Spleen (tissue), 11 donors: ENCODE results near the gene STAT3. TPM values are rescaled to one million over a fixed set of nuclear protein-coding genes. Genes with fewer than 3 reads are reported as not detected.

Experiments
- DNase-seq: peaks from one replicate; pipeline ENCODE4 v3.0.0-alpha.2; 2020
- H3K27ac ChIP-seq, 8 donors: fragments of 200-600 bp; sonication (generic) in 7 of 8; 1 replicate in 4 of 8; 2 replicates in 4 of 8; pipeline versions ENCODE4 v1.5.0 to v1.8.0; 2016 to 2021; ENCODE audit warnings: inconsistent platforms in 4 of 8, mild to moderate bottlenecking in 4 of 8, moderate library complexity in 1 of 8
- H3K27me3 ChIP-seq, 7 donors: fragments of 200-600 bp; sonication (generic) in 6 of 7; replicated peaks in 1 of 7; 1 replicate in 4 of 7; 2 replicates in 3 of 7; pipeline versions ENCODE4 v1.5.0 to v1.8.0; 2016 to 2021; ENCODE audit warnings: inconsistent platforms in 3 of 7, mild to moderate bottlenecking in 1 of 7
- H3K36me3 ChIP-seq, 6 donors: fragments of 200-600 bp; sonication (generic) in 5 of 6; 1 replicate in 4 of 6; 2 replicates in 2 of 6; pipeline versions ENCODE4 v1.5.0 to v1.8.0; 2016 to 2021; ENCODE audit warnings: inconsistent platforms in 2 of 6
- H3K4me1 ChIP-seq, 6 donors: fragments of 200-600 bp; sonication (generic) in 5 of 6; 1 replicate in 3 of 6; 2 replicates in 3 of 6; pipeline versions ENCODE4 v1.5.0 to v1.8.0; 2016 to 2021; ENCODE audit warnings: inconsistent platforms in 3 of 6
- H3K4me3 ChIP-seq, 8 donors: fragments of 200-600 bp; sonication (generic) in 7 of 8; 1 replicate in 4 of 8; 2 replicates in 4 of 8; pipeline versions ENCODE4 v1.5.0 to v1.8.0; 2016 to 2021; ENCODE audit warnings: inconsistent platforms in 4 of 8, mild to moderate bottlenecking in 4 of 8, moderate library complexity in 2 of 8
- H3K9me3 ChIP-seq, 8 donors: fragments of 200-600 bp; sonication (generic) in 7 of 8; 1 replicate in 4 of 8; 2 replicates in 4 of 8; pipeline versions ENCODE4 v1.5.0 to v1.8.0; 2016 to 2021; ENCODE audit warnings: inconsistent platforms in 4 of 8
- CTCF ChIP-seq, 11 experiments: fragments of 200-600 bp in 7 of 11; fragments of 450-650 bp in 4 of 11; sonication (generic) in 4 of 11; IDR thresholded peaks in 8 of 11; conservative IDR thresholded peaks in 3 of 11; 1 replicate in 7 of 11; 2 replicates in 4 of 11; pipeline versions ENCODE4 v1.4.0 to v1.8.0; 2016 to 2021; ENCODE audit warnings: antibody characterized with exemption in 11 of 11, inconsistent platforms in 4 of 11, mild to moderate bottlenecking in 1 of 11
- POLR2A ChIP-seq, 3 donors: fragments of 450-650 bp; IDR thresholded peaks; one replicate each; pipeline ENCODE4 v1.5.1; 2017; ENCODE audit warnings: antibody characterized with exemption in 3 of 3, mild to moderate bottlenecking in 1 of 3
- POLR2AphosphoS5 ChIP-seq, 3 donors: sonication (generic); formaldehyde crosslinking; IDR thresholded peaks; one replicate each; pipeline ENCODE4 v1.5.1; 2017; ENCODE audit warnings: antibody characterized with exemption in 3 of 3
- WGBS, 5 donors: extraction: QIAGEN DNeasy Blood & Tissue Kit in 3 of 5; methylation state at CpG; one replicate each; pipeline versions ENCODE4 v1.1.5 to v1.1.7; 2013 to 2018; 5-methylcytosine and 5-hydroxymethylcytosine counted together
- intact Hi-C: fragments of 100-400 bp; cut with DNase I; formaldehyde crosslinking; loops from one replicate; pipeline ENCODE4 v1.15.0; 2023; ENCODE audit warnings: low total_unique reads
- polyA plus RNA-seq, 3 donors: library from polyadenylated mRNA; stranded (reverse); fragments of 200-250 nt; gene quantifications; one replicate each; pipeline ENCODE4 v1.2.1, GENCODE V29; 2013
- total RNA-seq, 7 donors: library from RNA; depleted of rRNA in 3 of 7; stranded (reverse); fragments of >200 nt in 3 of 7; fragmentation: NEBNext Ultra II Directional in 4 of 7; extraction: Animal tissue kit (Norgen Biotek cat#: 25700) in 4 of 7; gene quantifications; one replicate each; pipeline versions ENCODE4 v1.1.0 to v1.2.1, GENCODE V29; 2016 to 2021
- donor health status: healthy with polysubstance abuse.
- donor health status: DM: no; HTN: no; CAD: no; lungs with moderate emphysema.
- donor health status: DM: no; HTN: no; CAD: no.
- donor health status: Bipolar disorder and iron deficiency.
- donor health status: healthy.
- donor health status: DM: no; HTN: no; CAD: no.
- donor health status: DM: yes; HTN: yes; CAD: no.

The STAT3 gene
- total and polyA plus RNA-seq, 10 donors: 18.3 to 326 (median 241) TPM

DNA sequence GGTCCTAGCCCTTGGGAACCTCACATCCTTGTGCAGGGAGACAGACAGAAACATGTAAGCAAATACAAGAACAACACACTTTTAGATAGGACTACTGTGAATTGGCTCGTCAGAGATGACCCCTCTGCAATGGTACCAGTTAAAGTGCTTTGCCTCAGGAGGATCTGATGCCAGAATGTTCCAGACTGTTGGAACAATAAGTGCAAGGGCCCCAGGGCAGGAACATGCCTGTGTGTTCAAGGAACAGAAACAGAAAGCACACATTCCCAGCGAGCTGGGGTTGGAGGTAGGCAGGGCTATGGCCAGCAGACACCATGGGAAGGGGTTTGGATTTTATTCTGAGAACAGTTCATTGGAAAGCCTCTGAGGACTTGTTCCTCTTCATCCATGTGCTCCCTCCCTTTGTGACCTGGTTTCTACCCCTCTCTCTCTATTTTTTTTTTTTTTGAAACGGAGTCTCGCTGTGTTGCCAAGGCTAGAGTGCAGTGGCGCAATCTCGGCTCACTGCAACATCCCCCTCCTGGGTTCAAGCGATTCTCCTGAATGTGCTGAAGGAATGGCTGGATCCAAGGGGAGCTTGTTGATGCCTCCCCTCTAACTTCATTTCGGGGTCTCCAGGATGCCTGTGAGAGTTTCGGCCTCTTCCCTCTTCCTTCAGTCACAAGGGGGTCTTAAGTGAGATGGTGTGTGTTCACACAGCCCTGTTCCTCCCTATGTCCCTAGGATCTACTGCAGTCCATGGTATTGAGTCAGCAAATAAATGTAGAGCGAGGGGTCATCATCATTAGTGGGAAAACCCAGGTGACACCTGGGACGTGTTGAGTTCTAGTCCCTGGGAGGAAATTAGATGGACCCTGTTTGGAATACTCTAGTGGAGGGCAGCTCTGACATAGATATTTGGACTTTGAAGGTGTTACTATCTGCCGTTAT lies 93.5 kb downstream of the STAT3 start:
- WGBS, 5 donors: 76 to 85% (median 82%) methylated on average over 12 of the region's 12 CpGs
- peak overlapping the region in 2 of 8 donors; percentile 8 to 21 for H3K27ac ChIP-seq
- peaks cover 0 to 91% (median 41%) of the 10 kb centered on the region in 6 donors for H3K36me3 ChIP-seq
- H3K4me1 ChIP-seq: peaks cover 0 to 42% (median 18%) of the 10 kb centered on the region in 6 donors
- H3K27me3 ChIP-seq: no peaks in the 10 kb centered on the region
- peak; percentile 28 for DNase-seq
- intact Hi-C loops: no loop called here
- TF ChIP-seq POLR2AphosphoS5 (IDR thresholded peaks at IDR 0.05) (no peak), CTCF (IDR thresholded peaks at IDR 0.05 in 8 of 11, conservative IDR thresholded peaks at IDR 0.05 in 3 of 11) (no peak), POLR2A (IDR thresholded peaks at IDR 0.05) (no peak)
- H3K4me3 ChIP-seq: no peak overlapping the region
- H3K9me3 ChIP-seq: no peaks in the 10 kb centered on the region

DNA sequence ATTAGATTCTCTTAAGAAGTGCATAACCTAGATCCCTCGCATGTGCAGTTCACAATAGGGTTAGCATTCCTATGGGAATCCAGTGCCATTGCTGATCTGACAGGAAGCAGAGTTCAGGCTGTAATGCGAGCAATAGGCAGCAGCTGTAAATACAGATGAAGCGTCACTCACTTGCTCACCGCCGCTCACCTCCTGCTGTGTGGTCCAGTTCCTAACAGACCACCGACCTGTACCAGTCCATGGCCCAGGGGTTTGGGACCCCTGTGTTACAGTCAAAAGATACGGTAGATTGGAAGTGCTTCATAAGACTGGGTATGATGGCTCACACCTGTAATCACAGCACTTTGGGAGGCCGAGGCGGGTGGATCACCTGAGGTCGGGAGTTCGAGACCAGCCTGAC lies 97.1 kb downstream of the STAT3 start:
- TF ChIP-seq CTCF (IDR thresholded peaks at IDR 0.05 in 8 of 11, conservative IDR thresholded peaks at IDR 0.05 in 3 of 11): no peak
- no peak for TF ChIP-seq POLR2A (IDR thresholded peaks at IDR 0.05)
- no peak for TF ChIP-seq POLR2AphosphoS5 (IDR thresholded peaks at IDR 0.05)
- WGBS, 5 donors: 87 to 94% (median 91%) methylated on average over 11 of the region's 11 CpGs
- Histone ChIP-seq H3K9me3 (no peaks in the 10 kb centered on the region), H3K4me3 (no peak overlapping the region), H3K36me3 (peaks cover 0 to 55% (median 22%) of the 10 kb centered on the region in 6 donors), H3K27ac (peak overlapping the region in 2 of 8 donors; percentile 11 to 96), H3K27me3 (no peaks in the 10 kb centered on the region), H3K4me1 (peaks cover 13 to 75% (median 48%) of the 10 kb centered on the region in 6 donors)
- intact Hi-C loops: no loop called here
- DNase-seq: peak; percentile 65

GRCh38 chr17:42290577-42290976 lies 97.7 kb downstream of the STAT3 start:
- TF ChIP-seq POLR2A (IDR thresholded peaks at IDR 0.05): no peak
- no peak for TF ChIP-seq CTCF (IDR thresholded peaks at IDR 0.05 in 8 of 11, conservative IDR thresholded peaks at IDR 0.05 in 3 of 11)
- TF ChIP-seq POLR2AphosphoS5 (IDR thresholded peaks at IDR 0.05): no peak
- H3K27ac ChIP-seq: peak overlapping the region in 4 of 8 donors; percentile 11 to 97 (median 94)
- intact Hi-C loops: no loop called here
- H3K9me3 ChIP-seq: no peaks in the 10 kb centered on the region
- peaks cover 13 to 80% (median 49%) of the 10 kb centered on the region in 6 donors for H3K4me1 ChIP-seq
- H3K27me3 ChIP-seq: no peaks in the 10 kb centered on the region
- no peak overlapping the region for H3K4me3 ChIP-seq
- H3K36me3 ChIP-seq: peaks cover 0 to 50% (median 17%) of the 10 kb centered on the region in 6 donors
- peak; percentile 18 for DNase-seq
- WGBS, 5 donors: 80 to 90% (median 83%) methylated on average over 5 of the region's 5 CpGs

DNA sequence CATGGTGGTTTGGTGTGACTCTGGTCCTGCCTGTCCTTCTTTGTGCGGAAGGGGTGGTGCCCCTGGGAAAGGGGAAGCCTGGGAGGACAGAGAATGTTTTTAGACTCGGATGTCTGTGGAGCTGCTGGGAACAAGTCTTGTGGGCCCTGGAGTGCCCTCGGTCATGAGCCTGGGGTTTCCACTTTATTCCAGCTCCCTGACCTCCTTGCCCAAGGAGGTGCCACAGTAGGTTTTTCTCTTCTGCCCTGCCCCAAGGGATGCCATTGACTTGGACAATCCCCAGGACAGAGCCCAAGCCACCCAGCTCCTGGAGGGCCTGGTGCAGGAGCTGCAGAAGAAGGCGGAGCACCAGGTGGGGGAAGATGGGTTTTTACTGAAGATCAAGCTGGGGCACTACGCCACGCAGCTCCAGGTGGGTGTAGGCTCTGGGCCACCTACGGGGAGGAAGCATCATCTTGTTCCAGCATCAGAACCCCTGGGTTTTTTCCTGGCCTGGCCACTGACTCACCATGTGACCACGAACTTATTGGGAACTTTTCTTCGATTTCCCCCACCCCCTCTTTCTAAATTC lies 98.5 kb downstream of the STAT3 start:
- H3K4me1 ChIP-seq: peaks cover 13 to 83% (median 48%) of the 10 kb centered on the region in 6 donors
- H3K27ac ChIP-seq: peak overlapping the region in 7 of 8 donors; percentile 86 to 97 (median 93)
- no peaks in the 10 kb centered on the region for H3K9me3 ChIP-seq
- DNase-seq: peak; percentile 77
- H3K36me3 ChIP-seq: peaks cover 0 to 41% (median 11%) of the 10 kb centered on the region in 6 donors
- intact Hi-C loops: no loop called here
- 49 to 69% (median 60%) methylated on average over 9 of the region's 9 CpGs for WGBS, 5 donors
- no peaks in the 10 kb centered on the region for H3K27me3 ChIP-seq
- TF ChIP-seq CTCF (IDR thresholded peaks at IDR 0.05 in 8 of 11, conservative IDR thresholded peaks at IDR 0.05 in 3 of 11) (no peak), POLR2A (IDR thresholded peaks at IDR 0.05) (no peak), POLR2AphosphoS5 (IDR thresholded peaks at IDR 0.05) (no peak)
- peak overlapping the region in 7 of 8 donors; percentile 57 to 81 (median 69) for H3K4me3 ChIP-seq
